GM12873 (cell line): ENCODE results near the gene ENO1.

Experiments used
- TF ChIP-seq, protein P1 (sequence below): IDR thresholded peaks from 2 replicates; pipeline ENCODE4 v1.5.1; 2012; ENCODE audit warnings: low read depth, mild to moderate bottlenecking, moderate library complexity, low read length, control low read depth; ENCODE audit not compliant: insufficient read depth; ENCODE audit errors: missing control alignments

Gene ENO1

DNA sequence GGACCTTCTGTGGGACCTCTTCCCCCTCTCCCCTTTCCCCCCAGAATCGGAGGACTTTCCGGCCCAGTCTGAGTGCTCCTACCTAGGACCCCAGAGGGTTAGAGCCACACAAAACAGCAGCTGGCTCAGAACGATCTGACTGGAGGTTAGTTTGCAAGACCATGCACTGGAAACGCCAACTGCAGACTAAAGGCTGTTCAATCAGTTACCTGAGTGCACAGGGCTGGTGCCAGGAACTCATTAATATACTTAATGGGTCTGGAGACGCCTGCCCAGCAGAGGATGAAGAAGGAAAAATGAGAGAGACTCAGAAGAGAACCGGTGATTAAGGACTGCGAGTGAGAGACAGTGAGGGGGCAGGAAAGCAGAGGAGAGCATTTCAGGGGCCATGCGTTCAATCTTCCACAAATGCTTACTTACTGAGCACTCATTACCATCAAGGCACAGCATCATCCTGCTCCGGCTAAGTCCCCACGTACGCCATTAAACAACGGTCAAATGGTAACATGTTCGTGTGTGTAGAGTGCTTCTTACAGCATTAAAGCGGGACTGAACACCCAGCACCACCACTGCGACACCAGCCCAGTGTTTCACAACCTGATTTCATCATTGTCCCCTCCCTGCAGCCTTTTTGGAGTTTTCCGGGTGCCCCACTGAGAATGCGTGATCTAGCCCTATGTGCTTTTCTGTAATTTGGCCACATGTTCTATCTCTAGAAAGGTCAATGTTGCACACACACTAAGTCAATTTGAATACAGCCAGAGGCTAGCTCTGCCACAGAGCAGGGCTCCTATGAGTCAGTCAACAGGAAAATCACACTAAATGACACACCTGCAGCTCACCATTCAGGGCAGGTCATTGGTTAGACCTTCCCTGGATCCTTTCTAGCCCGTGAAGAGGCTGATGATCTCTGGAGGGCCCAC, 7.6 kb downstream of the ENO1 start:
- TF ChIP-seq, protein P1, sequence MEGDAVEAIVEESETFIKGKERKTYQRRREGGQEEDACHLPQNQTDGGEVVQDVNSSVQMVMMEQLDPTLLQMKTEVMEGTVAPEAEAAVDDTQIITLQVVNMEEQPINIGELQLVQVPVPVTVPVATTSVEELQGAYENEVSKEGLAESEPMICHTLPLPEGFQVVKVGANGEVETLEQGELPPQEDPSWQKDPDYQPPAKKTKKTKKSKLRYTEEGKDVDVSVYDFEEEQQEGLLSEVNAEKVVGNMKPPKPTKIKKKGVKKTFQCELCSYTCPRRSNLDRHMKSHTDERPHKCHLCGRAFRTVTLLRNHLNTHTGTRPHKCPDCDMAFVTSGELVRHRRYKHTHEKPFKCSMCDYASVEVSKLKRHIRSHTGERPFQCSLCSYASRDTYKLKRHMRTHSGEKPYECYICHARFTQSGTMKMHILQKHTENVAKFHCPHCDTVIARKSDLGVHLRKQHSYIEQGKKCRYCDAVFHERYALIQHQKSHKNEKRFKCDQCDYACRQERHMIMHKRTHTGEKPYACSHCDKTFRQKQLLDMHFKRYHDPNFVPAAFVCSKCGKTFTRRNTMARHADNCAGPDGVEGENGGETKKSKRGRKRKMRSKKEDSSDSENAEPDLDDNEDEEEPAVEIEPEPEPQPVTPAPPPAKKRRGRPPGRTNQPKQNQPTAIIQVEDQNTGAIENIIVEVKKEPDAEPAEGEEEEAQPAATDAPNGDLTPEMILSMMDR: no peak

DNA sequence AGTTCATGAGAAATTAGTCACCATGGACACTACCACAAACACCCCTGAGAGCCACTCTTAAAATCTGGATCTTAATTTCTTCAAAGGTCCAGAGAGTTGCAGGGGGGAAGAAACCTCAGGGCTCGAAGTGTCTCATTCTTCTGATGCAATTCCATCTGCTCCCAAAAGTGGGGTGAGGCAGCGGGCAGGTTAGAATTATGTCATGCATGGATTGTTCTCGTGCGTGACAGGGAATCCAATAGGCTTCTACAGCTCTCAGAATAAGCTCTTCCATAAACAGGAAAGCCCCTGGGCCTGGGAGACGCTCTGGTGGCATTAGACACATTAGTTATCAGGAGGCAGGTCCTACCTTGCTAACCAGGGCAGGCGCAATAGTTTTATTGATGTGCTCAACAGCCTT, 8.4 kb downstream of the ENO1 start:
- TF ChIP-seq, protein P1: no peak

DNA sequence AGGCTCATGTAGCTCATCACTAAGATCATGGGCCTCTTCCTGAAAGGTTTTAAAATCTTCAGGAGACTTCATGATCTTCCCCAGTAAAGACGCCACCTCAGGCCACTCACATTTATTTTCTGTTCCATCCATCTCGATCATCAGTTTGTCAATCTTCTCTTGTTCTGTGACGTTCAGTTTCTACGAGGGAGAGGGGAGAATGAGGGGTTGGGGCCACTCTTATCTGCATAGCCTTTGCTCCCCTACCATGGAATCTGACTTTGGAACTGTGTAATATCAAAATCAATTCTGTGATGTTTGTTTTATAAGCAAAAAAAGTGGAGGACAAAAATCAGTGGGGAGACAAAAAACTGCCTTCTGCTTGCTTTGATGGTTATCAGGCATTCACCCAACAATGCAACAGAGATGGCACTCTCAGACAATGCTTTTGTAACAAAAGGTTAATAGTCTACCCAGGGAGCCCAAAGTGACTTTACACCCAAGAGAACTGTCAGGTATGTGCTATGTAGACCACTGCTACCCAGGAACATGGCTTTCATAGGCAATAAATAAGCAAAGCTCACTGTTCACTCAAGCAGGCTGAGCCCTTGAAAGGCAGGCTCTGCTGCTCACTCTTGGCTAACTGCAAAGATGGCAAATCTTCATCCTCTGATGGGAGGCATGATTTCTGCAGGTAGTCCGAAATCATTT, 10.5 kb downstream of the ENO1 start:
- TF ChIP-seq, protein P1: no peak

DNA sequence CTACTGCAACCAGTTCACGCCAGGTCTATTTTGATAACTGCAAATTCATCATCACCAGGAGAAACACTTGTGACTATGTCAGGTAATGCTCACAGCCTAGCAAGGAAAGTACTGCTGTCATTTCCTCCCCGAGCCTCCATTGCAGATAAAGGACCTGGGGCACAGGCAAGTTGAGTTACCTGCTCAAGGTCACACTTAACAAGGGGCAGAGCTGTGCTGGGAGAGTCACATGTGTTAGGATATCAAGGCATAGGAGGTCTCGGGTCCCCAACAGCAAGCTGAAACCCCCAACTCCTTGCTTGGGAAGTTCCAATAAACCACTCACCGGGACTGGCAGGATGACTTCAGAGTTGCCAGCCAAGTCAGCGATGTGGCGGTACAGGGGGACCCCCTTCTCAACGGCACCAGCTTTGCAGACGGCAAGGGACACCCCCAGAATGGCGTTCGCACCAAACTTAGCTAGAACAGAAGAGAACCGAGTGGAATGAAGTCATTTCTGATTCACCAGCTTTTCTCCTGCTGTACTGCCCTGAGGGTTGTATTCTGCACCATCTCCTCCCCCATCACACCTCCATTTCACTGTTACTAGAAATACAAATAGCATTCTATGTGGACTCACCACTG, 11.6 kb downstream of the ENO1 start:
- TF ChIP-seq, protein P1: no peak

DNA sequence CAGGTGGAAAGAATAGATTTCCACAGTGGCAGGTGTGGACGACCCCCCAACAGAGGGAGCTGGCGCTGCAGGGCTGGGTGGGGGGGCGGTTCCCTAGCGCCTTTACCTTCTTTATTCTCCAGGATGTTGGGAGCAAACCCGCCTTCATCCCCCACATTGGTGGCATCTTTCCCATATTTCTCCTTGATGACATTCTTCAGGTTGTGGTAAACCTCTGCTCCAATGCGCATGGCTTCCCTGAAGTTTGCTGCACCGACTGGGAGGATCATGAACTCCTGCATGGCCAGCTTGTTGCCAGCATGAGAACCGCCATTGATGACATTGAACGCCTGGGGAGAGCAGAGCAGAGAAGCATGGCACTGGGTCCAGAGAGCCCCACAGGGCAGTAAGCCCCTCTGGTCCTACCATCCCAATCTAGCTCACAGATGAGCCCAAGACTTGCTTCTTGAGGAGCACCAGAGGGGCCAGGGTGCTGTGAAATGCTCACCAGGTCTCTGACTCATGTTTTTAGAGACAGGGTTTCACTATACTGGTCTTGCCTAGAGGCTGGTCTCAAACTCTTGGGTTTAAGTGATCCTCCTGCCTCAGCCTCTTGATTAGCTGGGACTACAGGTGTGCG, 12.2 kb downstream of the ENO1 start:
- TF ChIP-seq, protein P1: no peak

DNA sequence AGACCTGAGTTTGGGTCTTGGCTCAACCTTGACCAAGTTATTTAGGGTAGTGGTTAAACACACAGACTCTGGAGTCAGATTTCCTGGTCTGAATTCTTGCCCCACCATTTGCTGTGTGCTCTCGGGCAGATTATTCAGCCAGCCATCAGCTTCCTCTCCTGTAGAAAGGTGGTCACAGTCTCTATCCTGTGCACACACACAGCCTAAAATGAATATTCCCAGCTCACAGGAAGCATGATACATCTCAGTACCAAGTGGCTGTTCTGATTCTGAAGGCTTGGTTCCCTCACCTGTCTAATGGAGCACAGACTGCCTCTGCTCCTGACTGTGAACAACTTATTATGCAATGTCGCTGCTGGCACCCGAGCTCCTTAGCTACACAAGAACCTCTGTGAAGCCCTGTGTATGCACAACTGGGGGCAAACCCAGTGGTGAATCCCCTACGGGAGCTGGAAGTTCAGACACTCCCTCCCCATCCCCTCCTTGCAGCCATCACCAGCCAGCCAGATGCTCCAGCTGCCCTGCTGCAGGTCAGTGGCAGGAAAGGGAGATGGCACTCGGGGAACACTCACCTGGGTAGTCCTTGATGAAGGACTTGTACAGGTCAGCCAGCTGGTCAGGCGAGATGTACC, 13.7 kb downstream of the ENO1 start:
- TF ChIP-seq, protein P1: no peak
